ENCODE data around the gene CHD3.

CHD3 gene

DNA sequence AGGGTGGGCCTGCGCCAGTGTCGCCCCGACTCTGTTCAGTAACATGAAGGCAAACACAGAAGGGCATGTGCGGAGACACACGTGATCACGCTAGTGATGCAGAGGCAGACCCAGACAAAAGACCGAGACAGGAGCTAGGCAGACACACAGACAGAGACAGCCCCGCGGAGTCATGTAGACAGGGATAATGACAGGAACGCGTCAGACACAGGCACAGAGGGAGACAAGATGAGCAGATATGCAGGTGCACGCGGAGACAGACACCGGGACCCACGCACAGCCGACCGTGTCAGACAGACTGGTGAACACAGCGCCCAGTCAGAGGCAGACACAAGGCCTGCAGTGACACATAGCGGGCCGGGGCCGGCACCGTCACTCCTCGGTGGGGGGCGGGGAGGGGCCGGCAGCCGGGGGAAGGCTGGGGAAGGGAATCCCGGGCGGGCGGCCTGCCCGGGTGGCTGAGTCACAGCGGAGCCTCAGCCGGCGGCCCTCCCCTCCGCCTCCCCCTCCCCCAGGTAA is 47.1 kb upstream of the CHD3 start (continued):
- TF ChIP-seq ZNF449 (tag by site-specific recombination; IDR thresholded peaks at IDR 0.05) (no peak), ZNF544 (tag by site-specific recombination; IDR thresholded peaks at IDR 0.05) (no peak), ZNF175 (tag by site-specific recombination; IDR thresholded peaks at IDR 0.05) (no peak), ZNF549 (tag by site-specific recombination; IDR thresholded peaks at IDR 0.05) (no peak), ZNF561 (tag by site-specific recombination; IDR thresholded peaks at IDR 0.05; ENCODE audit: borderline replicate concordance) (no peak)
- TF ChIP-seq, protein P1, sequence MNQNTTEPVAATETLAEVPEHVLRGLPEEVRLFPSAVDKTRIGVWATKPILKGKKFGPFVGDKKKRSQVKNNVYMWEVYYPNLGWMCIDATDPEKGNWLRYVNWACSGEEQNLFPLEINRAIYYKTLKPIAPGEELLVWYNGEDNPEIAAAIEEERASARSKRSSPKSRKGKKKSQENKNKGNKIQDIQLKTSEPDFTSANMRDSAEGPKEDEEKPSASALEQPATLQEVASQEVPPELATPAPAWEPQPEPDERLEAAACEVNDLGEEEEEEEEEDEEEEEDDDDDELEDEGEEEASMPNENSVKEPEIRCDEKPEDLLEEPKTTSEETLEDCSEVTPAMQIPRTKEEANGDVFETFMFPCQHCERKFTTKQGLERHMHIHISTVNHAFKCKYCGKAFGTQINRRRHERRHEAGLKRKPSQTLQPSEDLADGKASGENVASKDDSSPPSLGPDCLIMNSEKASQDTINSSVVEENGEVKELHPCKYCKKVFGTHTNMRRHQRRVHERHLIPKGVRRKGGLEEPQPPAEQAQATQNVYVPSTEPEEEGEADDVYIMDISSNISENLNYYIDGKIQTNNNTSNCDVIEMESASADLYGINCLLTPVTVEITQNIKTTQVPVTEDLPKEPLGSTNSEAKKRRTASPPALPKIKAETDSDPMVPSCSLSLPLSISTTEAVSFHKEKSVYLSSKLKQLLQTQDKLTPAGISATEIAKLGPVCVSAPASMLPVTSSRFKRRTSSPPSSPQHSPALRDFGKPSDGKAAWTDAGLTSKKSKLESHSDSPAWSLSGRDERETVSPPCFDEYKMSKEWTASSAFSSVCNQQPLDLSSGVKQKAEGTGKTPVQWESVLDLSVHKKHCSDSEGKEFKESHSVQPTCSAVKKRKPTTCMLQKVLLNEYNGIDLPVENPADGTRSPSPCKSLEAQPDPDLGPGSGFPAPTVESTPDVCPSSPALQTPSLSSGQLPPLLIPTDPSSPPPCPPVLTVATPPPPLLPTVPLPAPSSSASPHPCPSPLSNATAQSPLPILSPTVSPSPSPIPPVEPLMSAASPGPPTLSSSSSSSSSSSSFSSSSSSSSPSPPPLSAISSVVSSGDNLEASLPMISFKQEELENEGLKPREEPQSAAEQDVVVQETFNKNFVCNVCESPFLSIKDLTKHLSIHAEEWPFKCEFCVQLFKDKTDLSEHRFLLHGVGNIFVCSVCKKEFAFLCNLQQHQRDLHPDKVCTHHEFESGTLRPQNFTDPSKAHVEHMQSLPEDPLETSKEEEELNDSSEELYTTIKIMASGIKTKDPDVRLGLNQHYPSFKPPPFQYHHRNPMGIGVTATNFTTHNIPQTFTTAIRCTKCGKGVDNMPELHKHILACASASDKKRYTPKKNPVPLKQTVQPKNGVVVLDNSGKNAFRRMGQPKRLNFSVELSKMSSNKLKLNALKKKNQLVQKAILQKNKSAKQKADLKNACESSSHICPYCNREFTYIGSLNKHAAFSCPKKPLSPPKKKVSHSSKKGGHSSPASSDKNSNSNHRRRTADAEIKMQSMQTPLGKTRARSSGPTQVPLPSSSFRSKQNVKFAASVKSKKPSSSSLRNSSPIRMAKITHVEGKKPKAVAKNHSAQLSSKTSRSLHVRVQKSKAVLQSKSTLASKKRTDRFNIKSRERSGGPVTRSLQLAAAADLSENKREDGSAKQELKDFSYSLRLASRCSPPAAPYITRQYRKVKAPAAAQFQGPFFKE (tag by site-specific recombination; IDR thresholded peaks at IDR 0.05; ENCODE audit: borderline replicate concordance): peak; percentile 67; the same call in 1 of the 2 replicates

GRCh38 chr17:7841915-7842379 is 46.6 kb upstream of the CHD3 start:
- peaks cover 31% of the 10 kb centered on the region for H3K4me1 ChIP-seq (ENCODE audit: control insufficient read depth, insufficient read depth, low read length)
- POLR2A ChIA-PET: interaction anchor here (0.6 to 7.7 kb wide), 15 partner anchors 8 to 221 kb away, joined by 3 to 110 read pairs (median 4); partner anchors contain the start of genes CYB5D1, KDM6B, NAA38 and TMEM88
- CTCF ChIA-PET: interaction anchor here (0.8 to 2.0 kb wide), 5 partner anchors 9 to 215 kb away, joined by 3 to 7 read pairs (median 4); partner anchors contain the start of gene NAA38
- peak overlapping the region; percentile 70 for H3K4me3 ChIP-seq (ENCODE audit: low read depth, low read length)
- H3K36me3 ChIP-seq (ENCODE audit: control insufficient read depth in 2 of 2, insufficient read depth in 1 of 2, low read length in 2 of 2): peaks cover 5 to 22% of the 10 kb centered on the region in 2 experiments; a peak in 2 of 3 replicates
- no peaks in the 10 kb centered on the region for H3K9me3 ChIP-seq (ENCODE audit: control insufficient read depth, insufficient read depth, low read depth, low read length)
- H3K27ac ChIP-seq (ENCODE audit: extremely low read depth, low read depth, low read length): peak overlapping the region; percentile 96
- no peak for TF ChIP-seq SCRT1 (tag by site-specific recombination; IDR thresholded peaks at IDR 0.05; ENCODE audit: borderline replicate concordance)
- peak; percentile 11; the same call in 1 of the 2 replicates for TF ChIP-seq ZBTB6 (tag by site-specific recombination; IDR thresholded peaks at IDR 0.05)
- TF ChIP-seq, protein P2, sequence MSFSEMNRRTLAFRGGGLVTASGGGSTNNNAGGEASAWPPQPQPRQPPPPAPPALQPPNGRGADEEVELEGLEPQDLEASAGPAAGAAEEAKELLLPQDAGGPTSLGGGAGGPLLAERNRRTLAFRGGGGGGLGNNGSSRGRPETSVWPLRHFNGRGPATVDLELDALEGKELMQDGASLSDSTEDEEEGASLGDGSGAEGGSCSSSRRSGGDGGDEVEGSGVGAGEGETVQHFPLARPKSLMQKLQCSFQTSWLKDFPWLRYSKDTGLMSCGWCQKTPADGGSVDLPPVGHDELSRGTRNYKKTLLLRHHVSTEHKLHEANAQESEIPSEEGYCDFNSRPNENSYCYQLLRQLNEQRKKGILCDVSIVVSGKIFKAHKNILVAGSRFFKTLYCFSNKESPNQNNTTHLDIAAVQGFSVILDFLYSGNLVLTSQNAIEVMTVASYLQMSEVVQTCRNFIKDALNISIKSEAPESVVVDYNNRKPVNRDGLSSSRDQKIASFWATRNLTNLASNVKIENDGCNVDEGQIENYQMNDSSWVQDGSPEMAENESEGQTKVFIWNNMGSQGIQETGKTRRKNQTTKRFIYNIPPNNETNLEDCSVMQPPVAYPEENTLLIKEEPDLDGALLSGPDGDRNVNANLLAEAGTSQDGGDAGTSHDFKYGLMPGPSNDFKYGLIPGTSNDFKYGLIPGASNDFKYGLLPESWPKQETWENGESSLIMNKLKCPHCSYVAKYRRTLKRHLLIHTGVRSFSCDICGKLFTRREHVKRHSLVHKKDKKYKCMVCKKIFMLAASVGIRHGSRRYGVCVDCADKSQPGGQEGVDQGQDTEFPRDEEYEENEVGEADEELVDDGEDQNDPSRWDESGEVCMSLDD (tag by site-specific recombination; IDR thresholded peaks at IDR 0.05): peak; percentile 53; the same call in 1 of the 2 replicates
- TF ChIP-seq, protein P1 (tag by site-specific recombination; IDR thresholded peaks at IDR 0.05; ENCODE audit: borderline replicate concordance): no peak
- no peak for TF ChIP-seq BCL6B (tag by site-specific recombination; IDR thresholded peaks at IDR 0.05)
- TF ChIP-seq, protein P3, sequence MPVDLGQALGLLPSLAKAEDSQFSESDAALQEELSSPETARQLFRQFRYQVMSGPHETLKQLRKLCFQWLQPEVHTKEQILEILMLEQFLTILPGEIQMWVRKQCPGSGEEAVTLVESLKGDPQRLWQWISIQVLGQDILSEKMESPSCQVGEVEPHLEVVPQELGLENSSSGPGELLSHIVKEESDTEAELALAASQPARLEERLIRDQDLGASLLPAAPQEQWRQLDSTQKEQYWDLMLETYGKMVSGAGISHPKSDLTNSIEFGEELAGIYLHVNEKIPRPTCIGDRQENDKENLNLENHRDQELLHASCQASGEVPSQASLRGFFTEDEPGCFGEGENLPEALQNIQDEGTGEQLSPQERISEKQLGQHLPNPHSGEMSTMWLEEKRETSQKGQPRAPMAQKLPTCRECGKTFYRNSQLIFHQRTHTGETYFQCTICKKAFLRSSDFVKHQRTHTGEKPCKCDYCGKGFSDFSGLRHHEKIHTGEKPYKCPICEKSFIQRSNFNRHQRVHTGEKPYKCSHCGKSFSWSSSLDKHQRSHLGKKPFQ (tag by site-specific recombination; IDR thresholded peaks at IDR 0.05): 0 out of 2 replicates have a peak, but pooled peaks have one; percentile 37
- no peak for TF ChIP-seq ZNF239 (tag by site-specific recombination; IDR thresholded peaks at IDR 0.05)
- TF ChIP-seq ZNF214 (tag by site-specific recombination; IDR thresholded peaks at IDR 0.05; ENCODE audit: borderline replicate concordance): no peak
